ENCODE measurements around the gene FNDC10.
A peak's percentile ranks its signal among the peaks of the same experiment; 100 is the strongest.

Gene FNDC10

GRCh38 chr1:1594602-1595260, 5.2 kb downstream of the FNDC10 start:
- H3K9me3 ChIP-seq (ENCODE audit: control insufficient read depth, insufficient read depth, low read length) = no peaks in the 10 kb centered on the region
- H3K4me1 ChIP-seq (ENCODE audit: control insufficient read depth, insufficient read depth, low read length) = peaks cover 5% of the 10 kb centered on the region; the same call in 1 of the 2 replicates
- H3K27me3 ChIP-seq (ENCODE audit: control insufficient read depth, insufficient read depth, low read length) = peaks cover 26% of the 10 kb centered on the region
- H3K27ac ChIP-seq (ENCODE audit: low read depth, low read length) = no peak overlapping the region
- no peaks in the 10 kb centered on the region for H3K36me3 ChIP-seq (ENCODE audit: control insufficient read depth, insufficient read depth, low read length)
- no peak overlapping the region for H3K9ac ChIP-seq (ENCODE audit: low read depth, low read length)
- no peak overlapping the region for H3K4me3 ChIP-seq (ENCODE audit: low read depth, low read length)

- Histone ChIP-seq H3K9ac (ENCODE audit: low read depth, low read length) (no peak overlapping the region), H3K27ac (ENCODE audit: low read depth, low read length) (no peak overlapping the region), H3K27me3 (ENCODE audit: control insufficient read depth, insufficient read depth, low read length) (peaks cover 20% of the 10 kb centered on the region), H3K4me3 (ENCODE audit: low read depth, low read length) (no peak overlapping the region), H3K9me3 (ENCODE audit: control insufficient read depth, insufficient read depth, low read length) (no peaks in the 10 kb centered on the region), H3K4me1 (ENCODE audit: control insufficient read depth, insufficient read depth, low read length) (peaks cover 5% of the 10 kb centered on the region; the same call in 1 of the 2 replicates), H3K36me3 (ENCODE audit: control insufficient read depth, insufficient read depth, low read length) (no peaks in the 10 kb centered on the region)
Observed at GRCh38 chr1:1593834-1594601, 5.9 kb downstream of the FNDC10 start.

- no peaks in the 10 kb centered on the region for H3K36me3 ChIP-seq (ENCODE audit: control insufficient read depth, insufficient read depth, low read length)
- no peak overlapping the region for H3K9ac ChIP-seq (ENCODE audit: low read depth, low read length)
- H3K4me1 ChIP-seq (ENCODE audit: control insufficient read depth, insufficient read depth, low read length) = no peaks in the 10 kb centered on the region
- no peak overlapping the region for H3K4me3 ChIP-seq (ENCODE audit: low read depth, low read length)
- no peaks in the 10 kb centered on the region for H3K9me3 ChIP-seq (ENCODE audit: control insufficient read depth, insufficient read depth, low read length)
- no peak overlapping the region for H3K27ac ChIP-seq (ENCODE audit: low read depth, low read length)
- H3K27me3 ChIP-seq (ENCODE audit: control insufficient read depth, insufficient read depth, low read length) = peaks cover 8% of the 10 kb centered on the region; the same call in 1 of the 2 replicates
Observed at GRCh38 chr1:1591452-1591851, 8.5 kb downstream of the FNDC10 start.

- Histone ChIP-seq H3K9ac (ENCODE audit: low read depth, low read length) (no peak overlapping the region), H3K27me3 (ENCODE audit: control insufficient read depth, insufficient read depth, low read length) (no peaks in the 10 kb centered on the region), H3K36me3 (ENCODE audit: control insufficient read depth, insufficient read depth, low read length) (no peaks in the 10 kb centered on the region), H3K9me3 (ENCODE audit: control insufficient read depth, insufficient read depth, low read length) (no peaks in the 10 kb centered on the region), H3K4me1 (ENCODE audit: control insufficient read depth, insufficient read depth, low read length) (no peaks in the 10 kb centered on the region), H3K27ac (ENCODE audit: low read depth, low read length) (no peak overlapping the region), H3K4me3 (ENCODE audit: low read depth, low read length) (no peak overlapping the region)
Observed at GRCh38 chr1:1583347-1584010, 16.5 kb downstream of the FNDC10 start.

GRCh38 chr1:1582585-1583346, 17.2 kb downstream of the FNDC10 start:
- no peak overlapping the region for H3K27ac ChIP-seq (ENCODE audit: low read depth, low read length)
- no peaks in the 10 kb centered on the region for H3K36me3 ChIP-seq (ENCODE audit: control insufficient read depth, insufficient read depth, low read length)
- no peaks in the 10 kb centered on the region for H3K4me1 ChIP-seq (ENCODE audit: control insufficient read depth, insufficient read depth, low read length)
- H3K9ac ChIP-seq (ENCODE audit: low read depth, low read length) = no peak overlapping the region
- no peak overlapping the region for H3K4me3 ChIP-seq (ENCODE audit: low read depth, low read length)
- H3K9me3 ChIP-seq (ENCODE audit: control insufficient read depth, insufficient read depth, low read length) = no peaks in the 10 kb centered on the region
- H3K27me3 ChIP-seq (ENCODE audit: control insufficient read depth, insufficient read depth, low read length) = no peaks in the 10 kb centered on the region; the same call in 1 of the 2 replicates

GRCh38 chr1:1578371-1578940, 21.5 kb downstream of the FNDC10 start:
- H3K9ac ChIP-seq (ENCODE audit: low read depth, low read length) = no peak overlapping the region
- no peak overlapping the region for H3K27ac ChIP-seq (ENCODE audit: low read depth, low read length)
- H3K4me3 ChIP-seq (ENCODE audit: low read depth, low read length) = no peak overlapping the region
- no peaks in the 10 kb centered on the region; the same call in 1 of the 2 replicates for H3K27me3 ChIP-seq (ENCODE audit: control insufficient read depth, insufficient read depth, low read length)
- H3K36me3 ChIP-seq (ENCODE audit: control insufficient read depth, insufficient read depth, low read length) = no peaks in the 10 kb centered on the region
- 0 out of 2 replicates have a peak, but pooled peaks cover 4% of the 10 kb centered on the region for H3K4me1 ChIP-seq (ENCODE audit: control insufficient read depth, insufficient read depth, low read length)
- no peaks in the 10 kb centered on the region for H3K9me3 ChIP-seq (ENCODE audit: control insufficient read depth, insufficient read depth, low read length)

GRCh38 chr1:1577367-1578011, 22.4 kb downstream of the FNDC10 start:
- Histone ChIP-seq H3K4me1 (ENCODE audit: control insufficient read depth, insufficient read depth, low read length) (0 out of 2 replicates have a peak, but pooled peaks cover 4% of the 10 kb centered on the region), H3K4me3 (ENCODE audit: low read depth, low read length) (no peak overlapping the region)

GRCh38 chr1:1574721-1575537, 25.0 kb downstream of the FNDC10 start, which contains the start of gene SSU72:
TSS of gene SSU72 (minus strand) at chr1:1574863. CDS start at chr1:1574557, 306 bp downstream.
- peak within 1 kb of the TSS; percentile 98 for H3K27ac ChIP-seq (ENCODE audit: low read depth, low read length)
- no peaks in the 10 kb centered on the region for H3K9me3 ChIP-seq (ENCODE audit: control insufficient read depth, insufficient read depth, low read length)
- 0 out of 2 replicates have a peak, but pooled peaks cover 4% of the 10 kb centered on the region for H3K4me1 ChIP-seq (ENCODE audit: control insufficient read depth, insufficient read depth, low read length)
- H3K36me3 ChIP-seq (ENCODE audit: control insufficient read depth, insufficient read depth, low read length) = peaks cover 14% of the 10 kb centered on the region
- peak within 1 kb of the TSS; percentile 97 for H3K9ac ChIP-seq (ENCODE audit: low read depth, low read length)
- H3K4me3 ChIP-seq (ENCODE audit: low read depth, low read length) = peak within 1 kb of the TSS; percentile 91
- H3K27me3 ChIP-seq (ENCODE audit: control insufficient read depth, insufficient read depth, low read length) = no peaks in the 10 kb centered on the region; the same call in 1 of the 2 replicates

More at GRCh38 chr1:1577367-1578011, 22.4 kb downstream of the FNDC10 start:
- no peaks in the 10 kb centered on the region; the same call in 1 of the 2 replicates for H3K27me3 ChIP-seq (ENCODE audit: control insufficient read depth, insufficient read depth, low read length)
- H3K27ac ChIP-seq (ENCODE audit: low read depth, low read length) = no peak overlapping the region
- no peak overlapping the region for H3K9ac ChIP-seq (ENCODE audit: low read depth, low read length)
- 0 out of 2 replicates have a peak, but pooled peaks cover 2% of the 10 kb centered on the region for H3K36me3 ChIP-seq (ENCODE audit: control insufficient read depth, insufficient read depth, low read length)
- no peaks in the 10 kb centered on the region for H3K9me3 ChIP-seq (ENCODE audit: control insufficient read depth, insufficient read depth, low read length)

All from HUES48 (cell line).